ENCODE data around the gene EPHX1. TPM values are rescaled to one million over a fixed set of nuclear protein-coding genes. Genes with fewer than 3 reads are reported as not detected.
"Not testable (repeated sequence)": the region's sequence is repeated elsewhere in the genome, so short reads cannot be mapped to it uniquely, and the experiment has no call there.

EPHX1 gene
- total RNA-seq, 2 experiments from 2014 or later, result 0.68 to 0.85 TPM

- H3K9me3 Mint-ChIP-seq (ENCODE audit: low read depth), result no peaks in the 10 kb centered on the region
- peak overlapping the region; percentile 82 for H3K4me3 Mint-ChIP-seq
- H3K36me3 Mint-ChIP-seq, result peaks cover 8% of the 10 kb centered on the region
- DNase-seq (peak; percentile 73), ATAC-seq (peak; percentile 34)
- CTCF ChIA-PET, result interaction anchor here (0.5 to 4.7 kb wide), 14 partner anchors 8 to 408 kb away, joined by 3 to 34 read pairs (median 5); partner anchors contain the start of genes LEFTY1, PYCR2 and SRP9
- peak overlapping the region; percentile 87 for H3K27ac Mint-ChIP-seq
- H3K27me3 Mint-ChIP-seq, result peaks cover 5% of the 10 kb centered on the region
- H3K4me1 Mint-ChIP-seq, result peaks cover 37% of the 10 kb centered on the region
These were observed 71.4 kb downstream of the EPHX1 start for GRCh38 chr1:225881081-225881958.

GRCh38 chr1:225881959-225882693, 72.2 kb downstream of the EPHX1 start, which contains the start of gene TMEM63A:
TMEM63A (minus strand) TSS chr1:225882380; CDS start chr1:225877580, 4,800 bp downstream.
- peaks cover 35% of the 10 kb centered on the region for H3K4me1 Mint-ChIP-seq

GRCh38 chr1:225882694-225883615, 73.0 kb downstream of the EPHX1 start:
- Mint-ChIP-seq H3K27ac (peak overlapping the region; percentile 67), H3K27me3 (peaks cover 5% of the 10 kb centered on the region), H3K9me3 (ENCODE audit: low read depth) (no peaks in the 10 kb centered on the region), H3K4me3 (peak overlapping the region; percentile 82), H3K4me1 (peaks cover 32% of the 10 kb centered on the region), H3K36me3 (no peaks in the 10 kb centered on the region)
- CTCF ChIA-PET, result interaction anchor here (0.7 to 4.7 kb wide), 21 partner anchors 9 to 415 kb away, joined by 3 to 34 read pairs (median 5); partner anchors contain the start of genes PYCR2, SDE2 and SRP9
- ATAC-seq (peak; percentile 46), DNase-seq (peak; percentile 54)

More at GRCh38 chr1:225881959-225882693, 72.2 kb downstream of the EPHX1 start, which contains the start of gene TMEM63A:
- Mint-ChIP-seq H3K9me3 (ENCODE audit: low read depth) (no peaks in the 10 kb centered on the region), H3K27me3 (peaks cover 5% of the 10 kb centered on the region), H3K27ac (peak within 1 kb of the TSS; percentile 87), H3K4me3 (peak within 1 kb of the TSS; percentile 82), H3K36me3 (peaks cover 3% of the 10 kb centered on the region)
- peak; percentile 87 for ATAC-seq
- peak; percentile 92 for DNase-seq
- CTCF ChIA-PET, result interaction anchor here (0.8 to 4.7 kb wide), 23 partner anchors 7 to 414 kb away, joined by 3 to 34 read pairs (median 5); partner anchors contain the start of genes LEFTY1, PYCR2, SDE2 and SRP9

GRCh38 chr1:225883616-225884265, 73.8 kb downstream of the EPHX1 start:
- peaks cover 5% of the 10 kb centered on the region for H3K27me3 Mint-ChIP-seq

GRCh38 chr1:225885336-225885735, 75.4 kb downstream of the EPHX1 start:
- Mint-ChIP-seq H3K4me1 (peaks cover 20% of the 10 kb centered on the region), H3K27me3 (peaks cover 5% of the 10 kb centered on the region), H3K27ac (no peak overlapping the region), H3K9me3 (ENCODE audit: low read depth) (no peaks in the 10 kb centered on the region), H3K4me3 (no peak overlapping the region), H3K36me3 (no peaks in the 10 kb centered on the region)
- no peak for ATAC-seq
- DNase-seq, result no peak
- CTCF ChIA-PET, result interaction anchor here (0.9 to 1.2 kb wide), 3 partner anchors 12 to 418 kb away, joined by 3 read pairs; no protein-coding TSS in a partner anchor

More at GRCh38 chr1:225883616-225884265, 73.8 kb downstream of the EPHX1 start:
- Mint-ChIP-seq H3K36me3 (no peaks in the 10 kb centered on the region), H3K27ac (no peak overlapping the region), H3K4me3 (peak overlapping the region; percentile 10), H3K4me1 (peaks cover 32% of the 10 kb centered on the region), H3K9me3 (ENCODE audit: low read depth) (no peaks in the 10 kb centered on the region)
- CTCF ChIA-PET, result interaction anchor here (0.7 to 4.7 kb wide), 10 partner anchors 8 to 406 kb away, joined by 3 to 34 read pairs (median 8); partner anchors contain the start of genes PYCR2 and SRP9
- ATAC-seq, result no peak
- DNase-seq, result no peak

- H3K4me3 Mint-ChIP-seq, result no peak overlapping the region
- no peak for ATAC-seq
- DNase-seq, result no peak
- no peaks in the 10 kb centered on the region for H3K9me3 Mint-ChIP-seq (ENCODE audit: low read depth)
- H3K36me3 Mint-ChIP-seq, result no peaks in the 10 kb centered on the region
- H3K4me1 Mint-ChIP-seq, result peaks cover 9% of the 10 kb centered on the region
- H3K27me3 Mint-ChIP-seq, result peaks cover 5% of the 10 kb centered on the region
- no peak overlapping the region for H3K27ac Mint-ChIP-seq
- CTCF ChIA-PET, result interaction anchor here (1.5 kb wide), 1 partner anchor 11 kb away, joined by 3 read pairs; no protein-coding TSS in a partner anchor
These were observed 76.5 kb downstream of the EPHX1 start for GRCh38 chr1:225886159-225887029.

- no peaks in the 10 kb centered on the region for H3K36me3 Mint-ChIP-seq
- no peak overlapping the region for H3K27ac Mint-ChIP-seq
- H3K4me1 Mint-ChIP-seq, result peaks cover 8% of the 10 kb centered on the region
- H3K4me3 Mint-ChIP-seq, result no peak overlapping the region
- ATAC-seq, result no peak
- CTCF ChIA-PET, result interaction anchor here (1.5 kb wide), 1 partner anchor 11 kb away, joined by 3 read pairs; no protein-coding TSS in a partner anchor
- H3K9me3 Mint-ChIP-seq (ENCODE audit: low read depth), result no peaks in the 10 kb centered on the region
- peaks cover 5% of the 10 kb centered on the region for H3K27me3 Mint-ChIP-seq
- no peak for DNase-seq
These were observed 77.0 kb downstream of the EPHX1 start for GRCh38 chr1:225887030-225887314.

- ATAC-seq, result not testable (repeated sequence)
These were observed 77.8 kb downstream of the EPHX1 start for GRCh38 chr1:225887554-225888288.

GRCh38 chr1:225888289-225888897, 78.5 kb downstream of the EPHX1 start:
- CTCF ChIA-PET, result interaction anchor here (1.0 to 1.1 kb wide), 2 partner anchors 7 to 11 kb away, joined by 3 to 5 read pairs; no protein-coding TSS in a partner anchor
- Mint-ChIP-seq H3K27ac (no peak overlapping the region), H3K9me3 (ENCODE audit: low read depth) (no peaks in the 10 kb centered on the region), H3K36me3 (no peaks in the 10 kb centered on the region), H3K4me1 (peaks cover 5% of the 10 kb centered on the region), H3K4me3 (no peak overlapping the region), H3K27me3 (peaks cover 5% of the 10 kb centered on the region)
- no peak for DNase-seq
- ATAC-seq, result no peak

More at GRCh38 chr1:225887554-225888288, 77.8 kb downstream of the EPHX1 start:
- not testable (repeated sequence) for H3K4me1 Mint-ChIP-seq; H3K36me3 Mint-ChIP-seq; DNase-seq; H3K27ac Mint-ChIP-seq; H3K9me3 Mint-ChIP-seq (ENCODE audit: low read depth); H3K4me3 Mint-ChIP-seq; H3K27me3 Mint-ChIP-seq
- CTCF ChIA-PET, result interaction anchor here (1.5 kb wide), 1 partner anchor 10 kb away, joined by 3 read pairs; no protein-coding TSS in a partner anchor

- DNase-seq (no peak), ATAC-seq (no peak)
- H3K9me3 Mint-ChIP-seq (ENCODE audit: low read depth), result no peaks in the 10 kb centered on the region
- H3K4me1 Mint-ChIP-seq, result no peaks in the 10 kb centered on the region
- CTCF ChIA-PET, result interaction anchor here (1.0 to 1.1 kb wide), 2 partner anchors 8 to 12 kb away, joined by 3 to 5 read pairs; no protein-coding TSS in a partner anchor
- peaks cover 6% of the 10 kb centered on the region for H3K27me3 Mint-ChIP-seq
- H3K4me3 Mint-ChIP-seq, result no peak within 1 kb of the TSS
- H3K36me3 Mint-ChIP-seq, result no peaks in the 10 kb centered on the region
- H3K27ac Mint-ChIP-seq, result no peak within 1 kb of the TSS
These were observed 79.1 kb downstream of the EPHX1 start, which contains the start of gene LEFTY1 for GRCh38 chr1:225888898-225889601. LEFTY1 (minus strand) TSS chr1:225889146; CDS start chr1:225889066, 80 bp downstream.

All from activated CD8-positive, alpha-beta memory T cell treated with anti-CD3 and anti-CD28 coated beads, Interleukin-2, amount 10 ng/mL, durations not matched to agents 7 days and 5 days (primary cell).